Stimulated activated CD8-positive, alpha-beta memory T cell treated with anti-CD3 and anti-CD28 coated beads, Interleukin-7, amount 100 ng/mL, for 4 hours (primary cell): ENCODE results near the gene CACNA1A.
"Not testable (repeated sequence)": the region's sequence is repeated elsewhere in the genome, so short reads cannot be mapped to it uniquely, and the experiment has no call there.

Experiments used
- DNase-seq, 2 donors: peaks; one replicate each; pipeline ENCODE4 v3.0.0-alpha.2; 2020; ENCODE audit warnings: low read depth in 2 of 2

The CACNA1A gene

DNA sequence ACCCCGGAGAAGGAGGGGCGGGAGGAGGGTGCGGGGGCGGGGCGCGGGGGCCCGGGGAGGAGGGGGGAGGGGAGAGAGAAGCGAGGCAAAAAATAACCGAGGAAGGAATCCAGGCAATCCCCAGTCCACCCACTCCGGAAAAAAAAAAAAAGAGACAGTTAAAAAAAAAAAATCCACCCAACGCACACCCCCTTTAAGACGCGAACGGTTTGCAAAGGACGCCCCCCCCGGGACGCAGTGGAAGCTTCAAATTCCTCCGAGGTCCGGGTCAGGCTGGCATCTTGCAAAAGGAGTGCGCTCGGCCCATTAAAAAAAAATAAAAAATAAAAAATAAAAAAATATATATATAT, at the start of gene CACNA1A:
Gene CACNA1A (minus strand): TSS at position 9 of the 350 bp plus-strand sequence. CDS start 255 bp downstream, outside the sequence.
- no peak for DNase-seq

GRCh38 chr19:13554506-13555240, 48.4 kb upstream of the CACNA1A start:
- DNase-seq = no peak

DNA sequence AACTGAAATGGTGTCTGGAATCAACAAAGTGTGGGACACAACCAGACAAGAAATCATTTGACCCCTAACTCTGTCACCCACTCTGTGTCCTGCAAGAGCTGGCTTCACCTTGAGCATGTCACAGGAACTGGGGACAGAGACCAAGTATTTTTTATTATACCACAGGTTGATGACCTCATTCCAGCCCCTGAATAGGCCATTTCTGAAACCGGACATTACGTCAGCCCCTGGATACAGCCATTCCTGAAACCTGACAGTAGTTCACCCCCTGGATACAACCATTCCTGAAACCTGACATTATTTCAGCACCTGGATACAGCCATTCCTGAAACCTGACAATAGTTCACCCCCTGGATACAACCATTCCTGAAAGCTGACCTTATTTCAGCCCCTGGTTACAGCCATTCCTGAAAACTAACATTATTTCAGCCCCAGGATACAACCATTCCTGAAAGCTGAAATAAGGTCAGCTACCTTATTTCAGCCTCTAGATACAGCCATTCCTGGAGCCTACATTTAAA, 47.7 kb upstream of the CACNA1A start:
- DNase-seq = no peak

- DNase-seq = no peak
Observed at GRCh38 chr19:13548131-13548530, 41.9 kb upstream of the CACNA1A start.

GRCh38 chr19:13547102-13547501, 40.8 kb upstream of the CACNA1A start:
- DNase-seq = no peak

DNA sequence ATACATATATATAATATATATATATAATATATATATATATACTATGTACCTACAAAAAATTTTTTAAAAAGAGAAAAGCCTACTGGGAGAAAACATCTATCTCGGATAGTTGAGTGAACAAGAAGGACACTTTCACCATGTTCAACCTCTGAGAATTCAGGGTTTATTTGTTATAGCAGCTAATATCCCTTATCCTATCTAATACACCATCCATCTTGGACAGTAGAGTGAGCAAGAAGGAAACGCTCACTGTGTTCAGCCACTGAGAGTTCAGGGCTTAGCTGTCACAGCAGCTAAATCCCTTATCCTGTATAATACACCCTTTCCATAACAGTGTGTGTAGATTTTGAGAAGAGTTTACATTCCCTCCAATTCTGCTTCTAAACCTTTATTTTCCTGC, 38.1 kb upstream of the CACNA1A start:
- DNase-seq = no peak

DNA sequence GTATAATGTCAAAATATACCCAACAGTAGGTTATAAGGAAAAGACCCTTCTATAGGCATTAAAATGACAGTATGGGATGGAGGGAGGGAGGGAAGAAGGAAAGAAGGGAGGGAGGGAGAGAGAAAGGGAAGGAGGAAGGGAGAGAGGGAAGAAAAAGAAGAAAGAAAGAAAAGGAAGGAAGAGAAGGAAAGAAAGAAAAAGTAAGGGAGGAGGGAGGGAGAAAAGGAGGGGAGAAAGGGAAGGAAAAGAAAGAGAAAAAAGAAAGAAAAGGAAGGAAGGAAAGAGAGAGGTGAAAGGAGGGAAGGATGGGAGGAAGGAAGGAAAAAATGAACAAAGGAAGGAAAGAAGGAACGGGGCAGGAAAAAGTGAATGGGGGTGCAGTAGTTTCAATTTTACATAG, 35.3 kb upstream of the CACNA1A start:
- no peak for DNase-seq

DNA sequence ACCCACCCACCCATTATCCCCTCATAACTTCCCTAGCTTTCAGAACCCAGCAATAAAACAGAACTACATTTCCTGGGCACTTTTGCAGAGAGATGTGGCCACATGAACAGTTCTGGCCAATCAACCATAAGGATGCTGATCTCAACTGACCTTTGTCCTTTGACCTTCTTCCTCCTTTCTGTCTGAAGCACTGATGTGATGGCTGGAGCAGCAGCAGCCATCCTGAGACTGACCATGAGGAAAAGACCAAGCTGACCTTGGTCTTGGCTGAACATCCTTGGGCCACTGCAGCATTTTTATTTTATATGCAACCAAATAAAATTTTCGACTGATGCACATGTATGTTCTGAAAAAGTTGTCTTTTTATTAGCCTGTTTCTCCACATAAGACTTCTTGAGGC, 33.1 kb upstream of the CACNA1A start:
- no peak for DNase-seq

GRCh38 chr19:13538601-13539253, 32.4 kb upstream of the CACNA1A start:
- no peak for DNase-seq

DNA sequence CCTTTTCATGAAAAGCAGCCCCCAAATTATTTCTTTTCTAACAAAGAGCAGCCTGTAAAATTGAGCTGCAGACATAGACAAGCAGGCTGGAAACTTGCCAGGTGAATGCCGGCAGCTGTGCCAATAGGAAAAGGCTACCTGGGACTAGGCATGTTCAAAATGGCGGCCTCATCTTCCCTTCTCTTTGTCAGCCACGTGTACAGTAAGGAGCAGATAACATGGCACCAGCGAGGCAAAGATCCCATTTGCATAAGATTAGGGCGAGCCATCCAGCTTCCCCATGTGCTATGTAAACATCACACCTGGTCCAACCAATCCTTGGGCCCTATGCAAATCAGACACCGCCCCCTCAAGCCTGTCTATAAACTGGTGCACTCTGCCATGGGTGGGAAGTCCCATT, 31.2 kb upstream of the CACNA1A start:
- no peak for DNase-seq

DNA sequence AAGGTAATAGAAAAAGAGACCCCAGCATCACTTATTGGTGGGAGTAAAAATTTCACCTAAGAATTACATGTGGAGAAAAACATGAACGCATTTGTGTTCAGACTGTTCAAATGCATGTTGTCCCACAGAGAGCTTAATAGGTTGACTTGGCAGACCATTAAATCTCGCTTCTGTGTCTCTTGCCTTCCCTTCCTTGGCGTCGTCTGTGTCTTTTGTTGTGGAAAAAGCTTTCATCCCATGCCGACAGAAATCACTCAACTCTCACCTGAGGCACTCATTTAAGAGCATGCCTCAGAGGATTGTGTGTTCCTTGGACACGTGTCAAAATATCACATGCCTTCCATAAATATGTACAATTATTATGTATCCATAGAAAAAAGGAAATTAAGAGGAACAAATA, 24.4 kb upstream of the CACNA1A start:
- no peak for DNase-seq

DNA sequence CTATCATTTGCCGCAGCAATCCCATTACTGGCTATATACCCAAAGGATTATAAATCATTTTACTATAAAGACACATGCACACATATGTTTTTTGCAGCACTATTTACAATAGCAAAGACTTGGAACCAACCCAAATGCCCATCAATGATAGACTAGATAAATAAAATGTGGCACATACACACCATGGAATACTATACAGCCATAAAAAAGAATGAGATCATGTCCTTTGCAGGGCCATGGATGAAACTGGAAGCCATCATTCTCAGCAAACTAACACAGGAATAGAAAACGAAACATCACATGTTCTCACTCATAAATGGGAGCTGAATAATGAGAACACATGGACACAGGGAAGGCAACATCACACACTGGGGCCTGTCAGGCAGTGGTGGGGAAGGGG, 23.4 kb upstream of the CACNA1A start:
- DNase-seq = not testable (repeated sequence)

DNA sequence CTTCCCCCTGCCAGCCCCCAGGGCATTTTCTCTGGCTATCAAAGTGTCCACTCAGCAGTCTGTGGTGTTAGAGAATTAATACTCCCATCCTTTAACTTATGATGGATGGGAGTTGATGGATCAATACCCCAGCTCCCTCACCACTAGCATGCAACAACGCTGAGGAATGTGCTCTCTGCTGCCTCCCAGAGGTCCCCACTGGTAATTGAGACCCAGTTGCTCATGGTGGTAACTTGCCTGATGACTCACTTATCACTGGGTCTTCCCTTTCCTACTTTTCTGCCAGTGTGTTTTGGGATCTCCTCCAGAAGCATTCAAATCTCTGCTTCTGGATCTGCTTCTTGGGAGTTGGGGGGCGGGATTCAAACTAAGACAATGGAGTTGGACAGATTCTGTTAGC, 20.3 kb upstream of the CACNA1A start:
- DNase-seq = no peak

DNA sequence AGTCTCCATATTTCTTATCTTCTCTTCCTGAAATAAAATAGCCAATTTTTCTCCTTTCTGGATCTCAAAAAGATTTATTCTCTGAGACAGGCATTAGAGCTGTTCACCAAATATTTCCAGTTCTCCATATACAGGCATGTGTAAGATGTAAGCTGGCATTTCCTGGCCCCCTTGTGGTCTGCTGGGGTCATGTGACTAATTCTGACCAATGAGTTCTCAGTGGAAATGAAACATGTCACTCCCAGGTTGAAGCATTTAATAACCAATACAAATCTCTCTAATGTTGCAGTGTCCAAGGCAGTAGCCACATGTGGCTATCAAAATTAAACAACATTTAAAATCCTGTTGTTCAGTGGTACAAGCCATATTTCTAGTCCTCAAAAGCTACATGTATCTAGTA, 14.8 kb upstream of the CACNA1A start:
- no peak for DNase-seq

DNA sequence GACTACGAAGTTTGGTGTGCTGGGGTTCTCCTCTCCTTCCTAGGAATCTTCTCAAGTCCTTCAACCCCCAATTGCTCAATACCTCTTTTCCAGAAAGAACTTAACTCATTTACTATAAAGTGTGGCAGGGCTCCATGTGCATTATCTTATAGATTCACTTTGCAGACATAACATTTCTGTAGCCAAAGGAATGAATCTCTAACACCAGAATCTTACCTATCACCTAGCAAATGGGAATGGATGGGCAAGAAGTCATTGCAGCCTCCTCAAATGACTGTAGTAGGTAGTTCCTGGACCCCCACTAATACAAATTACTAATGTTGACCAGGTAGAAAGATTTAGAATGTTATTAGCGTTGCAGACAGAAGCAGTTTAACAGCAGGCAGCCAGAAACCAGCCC, 5.7 kb upstream of the CACNA1A start:
- no peak for DNase-seq

GRCh38 chr19:13507053-13507611, 853 bp upstream of the CACNA1A start:
- DNase-seq = no peak

DNA sequence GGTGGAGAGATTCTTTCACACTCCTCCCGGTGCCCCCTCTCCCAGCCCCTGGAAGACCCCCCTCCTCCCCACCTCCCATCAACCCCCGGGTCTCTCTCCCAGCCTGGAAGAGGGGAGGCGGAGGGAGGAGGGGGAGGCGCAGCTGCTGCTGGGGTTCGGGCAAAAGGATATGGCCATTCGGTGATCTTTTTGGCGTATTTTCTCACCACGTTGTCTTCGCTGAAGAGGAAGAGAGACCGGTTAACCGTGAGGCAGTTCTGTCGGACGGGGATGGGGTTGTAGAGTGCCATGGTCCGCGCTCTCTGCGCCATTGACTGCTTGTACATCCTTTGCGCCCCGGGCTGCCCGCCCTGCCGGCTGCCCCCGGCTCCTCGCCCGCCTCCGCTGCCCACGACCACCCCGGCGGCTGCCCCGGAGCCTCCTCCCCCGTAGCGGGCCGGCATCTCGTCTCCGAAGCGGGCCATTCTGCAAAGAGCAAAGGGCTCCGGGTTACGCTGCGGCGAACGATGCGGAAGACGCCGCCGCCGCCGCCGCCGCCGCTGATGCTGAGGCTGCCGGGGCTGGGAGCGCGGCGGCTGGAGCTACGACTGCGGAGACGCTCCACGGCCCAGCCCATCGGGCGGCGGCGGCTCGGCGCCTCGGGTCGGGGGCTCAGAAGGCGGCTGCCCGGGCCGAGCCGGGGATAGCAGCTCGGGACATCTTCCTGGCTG, 363 bp downstream of the CACNA1A start:
- DNase-seq = peak in 1 of 2 donors; percentile 1

DNA sequence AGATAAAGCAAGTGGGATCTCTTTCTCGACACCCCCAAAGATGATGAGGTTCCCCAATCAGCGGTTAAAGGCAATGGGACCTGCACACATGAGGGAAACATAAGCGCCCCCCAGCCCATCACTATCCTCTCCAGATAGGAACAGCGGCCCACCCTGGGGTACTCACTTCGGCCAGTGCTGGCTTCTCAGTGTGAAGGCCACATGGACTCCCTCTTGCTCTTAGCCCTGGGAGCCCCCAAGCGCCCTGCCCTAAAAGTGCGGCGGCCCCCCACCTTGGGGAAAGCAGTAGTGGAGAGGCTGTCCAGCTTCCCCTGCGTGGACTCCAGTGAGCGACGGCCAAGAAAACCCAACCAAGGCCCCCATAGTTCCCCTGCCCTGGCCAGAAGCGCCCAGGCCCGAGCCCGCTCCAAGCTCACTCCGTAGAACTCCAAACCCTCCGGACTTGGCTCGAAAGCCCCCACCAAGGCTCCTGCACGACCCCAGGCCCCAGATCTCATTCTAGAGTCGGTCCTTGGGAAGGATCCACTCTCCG, 1.0 kb downstream of the CACNA1A start:
- DNase-seq = no peak

DNA sequence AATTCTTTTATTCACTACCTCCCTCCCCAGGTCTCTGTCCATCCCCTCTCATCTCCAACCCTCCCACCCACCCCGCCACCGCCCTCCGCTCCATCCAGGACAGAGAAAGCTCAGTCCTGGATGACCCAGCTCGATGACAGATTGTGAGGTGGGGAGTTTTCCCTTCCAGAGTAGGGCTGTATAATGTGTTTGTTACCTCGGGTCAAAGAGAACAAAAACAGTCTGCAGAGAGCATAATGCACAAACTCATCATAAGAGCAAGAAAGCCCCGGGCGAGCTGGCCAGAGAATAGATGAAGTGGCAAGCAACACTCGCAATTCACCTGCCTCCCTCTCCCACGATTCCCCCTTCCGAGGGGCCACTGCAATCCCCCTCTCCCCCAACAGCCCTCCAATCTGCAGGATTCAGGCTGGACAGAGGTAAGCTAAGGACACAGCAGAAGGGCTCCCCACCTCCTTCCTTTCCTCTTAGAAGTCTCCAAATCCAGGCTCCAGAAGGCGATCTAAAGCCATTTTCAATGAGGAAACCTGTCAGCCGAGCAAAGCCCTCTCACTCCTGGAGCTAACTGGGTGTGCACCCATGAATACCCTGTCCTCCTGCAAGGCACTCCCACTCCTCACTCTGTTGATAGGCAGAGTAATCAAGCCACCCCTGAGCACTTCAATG, 2.6 kb downstream of the CACNA1A start:
- DNase-seq = no peak

DNA sequence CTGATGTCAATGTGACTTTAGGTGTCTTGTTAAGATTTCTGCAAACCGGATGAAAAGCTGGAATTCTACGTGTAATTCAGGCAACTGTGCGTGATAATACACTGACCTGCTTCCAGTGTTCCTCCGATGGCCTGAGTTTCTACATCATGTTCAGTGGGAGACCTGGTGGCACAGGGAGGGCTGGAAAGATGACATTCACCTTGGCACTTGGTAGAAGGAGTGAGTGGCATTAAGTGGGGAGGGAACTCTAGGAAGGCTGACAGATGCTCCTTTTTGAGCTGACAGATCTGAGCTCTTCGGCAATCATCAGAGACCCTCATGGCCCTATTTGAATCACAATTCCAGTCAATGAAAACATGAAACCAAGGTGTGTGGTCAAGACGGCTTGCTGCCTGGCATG, 4.0 kb downstream of the CACNA1A start:
- DNase-seq = no peak

DNA sequence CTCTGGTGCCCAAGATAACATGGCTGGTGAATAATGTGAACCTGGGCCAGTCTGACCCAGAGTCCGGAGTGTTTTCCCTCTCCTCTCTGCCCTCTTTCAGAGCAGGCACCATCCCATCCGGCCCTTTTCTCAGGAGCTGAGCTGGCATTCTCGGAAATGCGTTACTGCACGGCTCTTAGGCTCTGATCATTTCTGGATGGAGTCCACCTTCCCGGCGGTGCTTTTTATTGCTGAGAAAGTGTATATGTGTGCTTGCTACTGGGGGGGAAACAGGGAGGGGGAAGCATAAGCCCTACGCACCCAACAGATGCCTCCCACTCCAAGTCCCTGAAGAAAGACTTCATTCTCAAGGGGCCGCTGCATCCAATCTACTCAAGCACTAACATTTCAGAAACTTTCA, 6.6 kb downstream of the CACNA1A start:
- no peak for DNase-seq
